ENCODE data around the gene ZNF775.

ZNF775 gene

GRCh38 chr7:150428671-150429451, 49.7 kb downstream of the ZNF775 start:
- Histone ChIP-seq H3K27ac (ENCODE audit: low read length) (no peak overlapping the region), H3K4me1 (ENCODE audit: control insufficient read depth in 1 of 2, insufficient read depth in 2 of 2, low read length in 2 of 2) (peaks cover 9 to 20% of the 10 kb centered on the region in 2 donors), H3K9me3 (ENCODE audit: control insufficient read depth in 1 of 2, low read length in 2 of 2) (no peaks in the 10 kb centered on the region), H3K36me3 (ENCODE audit: control insufficient read depth in 1 of 2, insufficient read depth in 2 of 2, low read length in 2 of 2) (no peaks in the 10 kb centered on the region), H3K4me3 (ENCODE audit: low read depth in 1 of 2, low read length in 2 of 2) (no peak overlapping the region), H3K27me3 (ENCODE audit: low read depth, low read length) (no peaks in the 10 kb centered on the region)

- Histone ChIP-seq H3K27me3 (ENCODE audit: low read depth, low read length) (no peaks in the 10 kb centered on the region), H3K4me3 (ENCODE audit: low read depth in 1 of 2, low read length in 2 of 2) (no peak overlapping the region), H3K36me3 (ENCODE audit: control insufficient read depth in 1 of 2, insufficient read depth in 2 of 2, low read length in 2 of 2) (no peaks in the 10 kb centered on the region), H3K9me3 (ENCODE audit: control insufficient read depth in 1 of 2, low read length in 2 of 2) (no peaks in the 10 kb centered on the region), H3K4me1 (ENCODE audit: control insufficient read depth in 1 of 2, insufficient read depth in 2 of 2, low read length in 2 of 2) (peaks cover 9 to 20% of the 10 kb centered on the region in 2 donors), H3K27ac (ENCODE audit: low read length) (no peak overlapping the region)
Observed at GRCh38 chr7:150429699-150430098, 50.6 kb downstream of the ZNF775 start.

- no peak overlapping the region for H3K4me3 ChIP-seq (ENCODE audit: low read depth in 1 of 2, low read length in 2 of 2)
- no peaks in the 10 kb centered on the region for H3K9me3 ChIP-seq (ENCODE audit: control insufficient read depth in 1 of 2, low read length in 2 of 2)
- H3K4me1 ChIP-seq (ENCODE audit: control insufficient read depth in 1 of 2, insufficient read depth in 2 of 2, low read length in 2 of 2) = peaks cover 9 to 20% of the 10 kb centered on the region in 2 donors
- no peaks in the 10 kb centered on the region for H3K36me3 ChIP-seq (ENCODE audit: control insufficient read depth in 1 of 2, insufficient read depth in 2 of 2, low read length in 2 of 2)
- no peak overlapping the region for H3K27ac ChIP-seq (ENCODE audit: low read length)
- no peaks in the 10 kb centered on the region for H3K27me3 ChIP-seq (ENCODE audit: low read depth, low read length)
Observed at GRCh38 chr7:150430465-150431085, 51.4 kb downstream of the ZNF775 start.

- H3K36me3 ChIP-seq (ENCODE audit: control insufficient read depth in 1 of 2, insufficient read depth in 2 of 2, low read length in 2 of 2) = no peaks in the 10 kb centered on the region
- H3K27ac ChIP-seq (ENCODE audit: low read length) = no peak overlapping the region
- peaks cover 9 to 20% of the 10 kb centered on the region in 2 donors for H3K4me1 ChIP-seq (ENCODE audit: control insufficient read depth in 1 of 2, insufficient read depth in 2 of 2, low read length in 2 of 2)
- H3K4me3 ChIP-seq (ENCODE audit: low read depth in 1 of 2, low read length in 2 of 2) = no peak overlapping the region
- H3K27me3 ChIP-seq (ENCODE audit: low read depth, low read length) = no peaks in the 10 kb centered on the region
- H3K9me3 ChIP-seq (ENCODE audit: control insufficient read depth in 1 of 2, low read length in 2 of 2) = no peaks in the 10 kb centered on the region
Observed at GRCh38 chr7:150431839-150432658, 52.9 kb downstream of the ZNF775 start.

- H3K9me3 ChIP-seq (ENCODE audit: control insufficient read depth in 1 of 2, low read length in 2 of 2) = no peaks in the 10 kb centered on the region
- peak overlapping the region; percentile 29 for H3K27ac ChIP-seq (ENCODE audit: low read length)
- H3K4me1 ChIP-seq (ENCODE audit: control insufficient read depth in 1 of 2, insufficient read depth in 2 of 2, low read length in 2 of 2) = peaks cover 9 to 20% of the 10 kb centered on the region in 2 donors
- no peaks in the 10 kb centered on the region for H3K27me3 ChIP-seq (ENCODE audit: low read depth, low read length)
- no peak overlapping the region for H3K4me3 ChIP-seq (ENCODE audit: low read depth in 1 of 2, low read length in 2 of 2)
- H3K36me3 ChIP-seq (ENCODE audit: control insufficient read depth in 1 of 2, insufficient read depth in 2 of 2, low read length in 2 of 2) = no peaks in the 10 kb centered on the region
Observed at GRCh38 chr7:150432915-150433892, 54.1 kb downstream of the ZNF775 start.

GRCh38 chr7:150434240-150434639, 55.1 kb downstream of the ZNF775 start:
- Histone ChIP-seq H3K36me3 (ENCODE audit: control insufficient read depth in 1 of 2, insufficient read depth in 2 of 2, low read length in 2 of 2) (no peaks in the 10 kb centered on the region), H3K4me3 (ENCODE audit: low read depth in 1 of 2, low read length in 2 of 2) (no peak overlapping the region), H3K9me3 (ENCODE audit: control insufficient read depth in 1 of 2, low read length in 2 of 2) (no peaks in the 10 kb centered on the region), H3K27ac (ENCODE audit: low read length) (no peak overlapping the region), H3K27me3 (ENCODE audit: low read depth, low read length) (no peaks in the 10 kb centered on the region), H3K4me1 (ENCODE audit: control insufficient read depth in 1 of 2, insufficient read depth in 2 of 2, low read length in 2 of 2) (peaks cover 4 to 15% of the 10 kb centered on the region in 2 donors)

GRCh38 chr7:150435047-150435389, 55.9 kb downstream of the ZNF775 start:
- H3K4me3 ChIP-seq (ENCODE audit: low read depth in 1 of 2, low read length in 2 of 2) = no peak overlapping the region
- no peak overlapping the region for H3K27ac ChIP-seq (ENCODE audit: low read length)
- H3K27me3 ChIP-seq (ENCODE audit: low read depth, low read length) = no peaks in the 10 kb centered on the region
- H3K36me3 ChIP-seq (ENCODE audit: control insufficient read depth in 1 of 2, insufficient read depth in 2 of 2, low read length in 2 of 2) = no peaks in the 10 kb centered on the region
- no peaks in the 10 kb centered on the region for H3K9me3 ChIP-seq (ENCODE audit: control insufficient read depth in 1 of 2, low read length in 2 of 2)
- H3K4me1 ChIP-seq (ENCODE audit: control insufficient read depth in 1 of 2, insufficient read depth in 2 of 2, low read length in 2 of 2) = peaks cover 4 to 10% of the 10 kb centered on the region in 2 donors

- Histone ChIP-seq H3K4me1 (ENCODE audit: control insufficient read depth in 1 of 2, insufficient read depth in 2 of 2, low read length in 2 of 2) (peaks cover 4% of the 10 kb centered on the region in 2 donors), H3K4me3 (ENCODE audit: low read depth in 1 of 2, low read length in 2 of 2) (no peak overlapping the region), H3K27ac (ENCODE audit: low read length) (no peak overlapping the region), H3K27me3 (ENCODE audit: low read depth, low read length) (no peaks in the 10 kb centered on the region), H3K9me3 (ENCODE audit: control insufficient read depth in 1 of 2, low read length in 2 of 2) (no peaks in the 10 kb centered on the region), H3K36me3 (ENCODE audit: control insufficient read depth in 1 of 2, insufficient read depth in 2 of 2, low read length in 2 of 2) (no peaks in the 10 kb centered on the region)
Observed at GRCh38 chr7:150435390-150436073, 56.4 kb downstream of the ZNF775 start.

- no peaks in the 10 kb centered on the region for H3K4me1 ChIP-seq (ENCODE audit: control insufficient read depth in 1 of 2, insufficient read depth in 2 of 2, low read length in 2 of 2)
- H3K27me3 ChIP-seq (ENCODE audit: low read depth, low read length) = no peaks in the 10 kb centered on the region
- no peaks in the 10 kb centered on the region for H3K36me3 ChIP-seq (ENCODE audit: control insufficient read depth in 1 of 2, insufficient read depth in 2 of 2, low read length in 2 of 2)
Observed at GRCh38 chr7:150439967-150440366, 60.8 kb downstream of the ZNF775 start.

GRCh38 chr7:150441524-150441923, 62.4 kb downstream of the ZNF775 start:
- H3K4me1 ChIP-seq (ENCODE audit: control insufficient read depth in 1 of 2, insufficient read depth in 2 of 2, low read length in 2 of 2) = no peaks in the 10 kb centered on the region
- H3K4me3 ChIP-seq (ENCODE audit: low read depth in 1 of 2, low read length in 2 of 2) = peak overlapping the region in 1 of 2 donors; percentile 26
- H3K27me3 ChIP-seq (ENCODE audit: low read depth, low read length) = no peaks in the 10 kb centered on the region
- H3K9me3 ChIP-seq (ENCODE audit: control insufficient read depth in 1 of 2, low read length in 2 of 2) = peaks cover 5 to 11% of the 10 kb centered on the region in 2 donors
- H3K36me3 ChIP-seq (ENCODE audit: control insufficient read depth in 1 of 2, insufficient read depth in 2 of 2, low read length in 2 of 2) = no peaks in the 10 kb centered on the region
- no peak overlapping the region for H3K27ac ChIP-seq (ENCODE audit: low read length)

More at GRCh38 chr7:150439967-150440366, 60.8 kb downstream of the ZNF775 start:
- Histone ChIP-seq H3K4me3 (ENCODE audit: low read depth in 1 of 2, low read length in 2 of 2) (no peak overlapping the region), H3K27ac (ENCODE audit: low read length) (no peak overlapping the region), H3K9me3 (ENCODE audit: control insufficient read depth in 1 of 2, low read length in 2 of 2) (peaks cover 5 to 11% of the 10 kb centered on the region in 2 donors)

Data from muscle layer of duodenum (tissue), 2 donors.